ENCODE data around the gene TKFC. TPM values are rescaled to one million over a fixed set of nuclear protein-coding genes. Genes with fewer than 3 reads are reported as not detected.

The TKFC gene
- total RNA-seq: 10 to 100 TPM; 36.9 to 42.3 TPM

GRCh38 chr11:61332797-61333549 lies at the start of gene TKFC, which contains the start of gene DDB1:
TSS of gene TKFC (plus strand) at chr11:61333228. CDS start at chr11:61334729, 1,501 bp downstream.
TSS of gene DDB1 (minus strand) at chr11:61333105. CDS start at chr11:61332968, 137 bp downstream.
- peak; percentile 99 for DNase-seq

GRCh38 chr11:61283613-61284012 lies 49.4 kb upstream of the TKFC start:
- H3K36me3 Mint-ChIP-seq: no peaks in the 10 kb centered on the region
- CTCF ChIA-PET: no interaction called here

More at GRCh38 chr11:61332797-61333549, at the start of gene TKFC, which contains the start of gene DDB1:
- Mint-ChIP-seq H3K4me1 (peaks cover 76% of the 10 kb centered on the region), H3K9me3 (ENCODE audit: low read depth) (no peaks in the 10 kb centered on the region), H3K36me3 (peaks cover 29% of the 10 kb centered on the region), H3K4me3 (peak within 1 kb of the TSS; percentile 86), H3K27ac (peak within 1 kb of the TSS; percentile 98), H3K27me3 (no peaks in the 10 kb centered on the region)
- CTCF ChIA-PET: interaction anchor here (1.0 to 9.9 kb wide), 11 partner anchors 9 to 184 kb away, joined by 3 to 261 read pairs (median 6); partner anchors contain the start of genes CPSF7, CYB561A3, SDHAF2 and TMEM138
- peak; percentile 95 for ATAC-seq

GRCh38 chr11:61287338-61287977 lies 45.6 kb upstream of the TKFC start:
- DNase-seq (no peak), ATAC-seq (no peak)
- CTCF ChIA-PET: interaction anchor here (0.7 to 4.0 kb wide), 3 partner anchors 9 to 369 kb away, joined by 3 to 21 read pairs (median 3); no protein-coding TSS in a partner anchor
- no peaks in the 10 kb centered on the region for H3K36me3 Mint-ChIP-seq
- no peaks in the 10 kb centered on the region for H3K9me3 Mint-ChIP-seq (ENCODE audit: low read depth)
- no peak overlapping the region for H3K27ac Mint-ChIP-seq
- peaks cover 3% of the 10 kb centered on the region for H3K27me3 Mint-ChIP-seq
- H3K4me3 Mint-ChIP-seq: no peak overlapping the region
- H3K4me1 Mint-ChIP-seq: peaks cover 2% of the 10 kb centered on the region

More at GRCh38 chr11:61283613-61284012, 49.4 kb upstream of the TKFC start:
- Mint-ChIP-seq H3K27ac (no peak overlapping the region), H3K9me3 (ENCODE audit: low read depth) (no peaks in the 10 kb centered on the region), H3K27me3 (no peaks in the 10 kb centered on the region), H3K4me3 (no peak overlapping the region), H3K4me1 (no peaks in the 10 kb centered on the region)
- DNase-seq (no peak), ATAC-seq (no peak)

GRCh38 chr11:61290905-61291690 lies 41.9 kb upstream of the TKFC start:
- H3K4me1 Mint-ChIP-seq: peaks cover 17% of the 10 kb centered on the region
- no peak overlapping the region for H3K27ac Mint-ChIP-seq
- CTCF ChIA-PET: interaction anchor here (0.8 to 4.0 kb wide), 2 partner anchors 37 to 90 kb away, joined by 4 to 21 read pairs; no protein-coding TSS in a partner anchor
- no peak for ATAC-seq
- peaks cover 13% of the 10 kb centered on the region for H3K27me3 Mint-ChIP-seq
- no peaks in the 10 kb centered on the region for H3K9me3 Mint-ChIP-seq (ENCODE audit: low read depth)
- DNase-seq: no peak
- no peak overlapping the region for H3K4me3 Mint-ChIP-seq
- no peaks in the 10 kb centered on the region for H3K36me3 Mint-ChIP-seq

- peak overlapping the region; percentile 20 for H3K4me3 Mint-ChIP-seq
- peaks cover 13% of the 10 kb centered on the region for H3K27me3 Mint-ChIP-seq
- no peak for ATAC-seq
- peaks cover 5% of the 10 kb centered on the region for H3K36me3 Mint-ChIP-seq
- H3K27ac Mint-ChIP-seq: peak overlapping the region; percentile 7
- DNase-seq: no peak
- CTCF ChIA-PET: interaction anchor here (1.3 kb wide), 1 partner anchor 56 kb away, joined by 3 read pairs; no protein-coding TSS in a partner anchor
- no peaks in the 10 kb centered on the region for H3K9me3 Mint-ChIP-seq (ENCODE audit: low read depth)
- H3K4me1 Mint-ChIP-seq: peaks cover 23% of the 10 kb centered on the region
Observed at GRCh38 chr11:61292356-61292755, 40.7 kb upstream of the TKFC start.

- peak overlapping the region; percentile 72 for H3K27ac Mint-ChIP-seq
- peaks cover 40% of the 10 kb centered on the region for H3K4me1 Mint-ChIP-seq
- no peaks in the 10 kb centered on the region for H3K9me3 Mint-ChIP-seq (ENCODE audit: low read depth)
- H3K36me3 Mint-ChIP-seq: peaks cover 13% of the 10 kb centered on the region
- H3K4me3 Mint-ChIP-seq: peak overlapping the region; percentile 76
- H3K27me3 Mint-ChIP-seq: peaks cover 13% of the 10 kb centered on the region
- DNase-seq: peak; percentile 74
- peak; percentile 64 for ATAC-seq
- CTCF ChIA-PET: interaction anchor here (0.7 to 3.6 kb wide), 24 partner anchors 12 to 561 kb away, joined by 3 to 44 read pairs (median 4); partner anchors contain the start of genes CYB561A3, DDB1, TKFC and TMEM109
Observed at GRCh38 chr11:61293867-61294716, 38.9 kb upstream of the TKFC start.

- Mint-ChIP-seq H3K27me3 (peaks cover 13% of the 10 kb centered on the region), H3K9me3 (ENCODE audit: low read depth) (no peaks in the 10 kb centered on the region), H3K36me3 (peaks cover 17% of the 10 kb centered on the region), H3K4me3 (peak within 1 kb of the TSS; percentile 76), H3K4me1 (peaks cover 41% of the 10 kb centered on the region), H3K27ac (peak within 1 kb of the TSS; percentile 72)
- DNase-seq: peak; percentile 85
- ATAC-seq: peak; percentile 89
- CTCF ChIA-PET: interaction anchor here (0.6 to 3.6 kb wide), 24 partner anchors 14 to 382 kb away, joined by 3 to 44 read pairs (median 4); partner anchors contain the start of genes CYB561A3, TMEM109 and TMEM138
Observed at GRCh38 chr11:61294717-61295595, 38.1 kb upstream of the TKFC start, which contains the start of gene VWCE. TSS of gene VWCE (minus strand) at chr11:61295316. CDS start at chr11:61295037, 279 bp downstream.

- H3K4me1 Mint-ChIP-seq: peaks cover 45% of the 10 kb centered on the region
- peaks cover 13% of the 10 kb centered on the region for H3K27me3 Mint-ChIP-seq
- DNase-seq: no peak
- peak overlapping the region; percentile 53 for H3K4me3 Mint-ChIP-seq
- no peak overlapping the region for H3K27ac Mint-ChIP-seq
- peaks cover 23% of the 10 kb centered on the region for H3K36me3 Mint-ChIP-seq
- no peak for ATAC-seq
- H3K9me3 Mint-ChIP-seq (ENCODE audit: low read depth): no peaks in the 10 kb centered on the region
- CTCF ChIA-PET: interaction anchor here (0.9 to 3.6 kb wide), 7 partner anchors 14 to 90 kb away, joined by 3 to 44 read pairs (median 6); no protein-coding TSS in a partner anchor
Observed at GRCh38 chr11:61295596-61295926, 37.5 kb upstream of the TKFC start.

GRCh38 chr11:61297341-61297740 lies 35.7 kb upstream of the TKFC start:
- CTCF ChIA-PET: interaction anchor here (0.7 to 1.3 kb wide), 4 partner anchors 32 to 406 kb away, joined by 3 to 4 read pairs (median 3); no protein-coding TSS in a partner anchor
- H3K9me3 Mint-ChIP-seq (ENCODE audit: low read depth): no peaks in the 10 kb centered on the region
- H3K36me3 Mint-ChIP-seq: peaks cover 37% of the 10 kb centered on the region
- peak overlapping the region; percentile 16 for H3K27ac Mint-ChIP-seq
- ATAC-seq: no peak
- H3K4me1 Mint-ChIP-seq: peaks cover 45% of the 10 kb centered on the region
- H3K27me3 Mint-ChIP-seq: peaks cover 11% of the 10 kb centered on the region
- no peak for DNase-seq
- no peak overlapping the region for H3K4me3 Mint-ChIP-seq

- no peaks in the 10 kb centered on the region for H3K9me3 Mint-ChIP-seq (ENCODE audit: low read depth)
- CTCF ChIA-PET: interaction anchor here (0.7 to 1.4 kb wide), 2 partner anchors 13 to 406 kb away, joined by 3 to 6 read pairs; no protein-coding TSS in a partner anchor
- DNase-seq (no peak), ATAC-seq (no peak)
- H3K4me1 Mint-ChIP-seq: peaks cover 42% of the 10 kb centered on the region
- peak overlapping the region; percentile 16 for H3K27ac Mint-ChIP-seq
- H3K4me3 Mint-ChIP-seq: no peak overlapping the region
- peaks cover 8% of the 10 kb centered on the region for H3K27me3 Mint-ChIP-seq
- peaks cover 40% of the 10 kb centered on the region for H3K36me3 Mint-ChIP-seq
Observed at GRCh38 chr11:61297746-61298145, 35.3 kb upstream of the TKFC start.

GRCh38 chr11:61298663-61299244 lies 34.3 kb upstream of the TKFC start:
- H3K4me3 Mint-ChIP-seq: no peak overlapping the region
- ATAC-seq (no peak), DNase-seq (no peak)
- peaks cover 45% of the 10 kb centered on the region for H3K36me3 Mint-ChIP-seq
- peak overlapping the region; percentile 48 for H3K27ac Mint-ChIP-seq
- H3K27me3 Mint-ChIP-seq: peaks cover 2% of the 10 kb centered on the region
- H3K4me1 Mint-ChIP-seq: peaks cover 36% of the 10 kb centered on the region
- CTCF ChIA-PET: interaction anchor here (1.1 to 1.7 kb wide), 3 partner anchors 12 to 87 kb away, joined by 3 to 6 read pairs (median 5); no protein-coding TSS in a partner anchor
- H3K9me3 Mint-ChIP-seq (ENCODE audit: low read depth): no peaks in the 10 kb centered on the region

Data from activated CD8-positive, alpha-beta memory T cell treated with anti-CD3 and anti-CD28 coated beads, Interleukin-2, amount 10 ng/mL, durations not matched to agents 7 days and 5 days (primary cell).